B cell (primary cell): Measurements from ENCODE around the gene SMARCD3. TPM values are rescaled to one million over a fixed set of nuclear protein-coding genes. Genes with fewer than 3 reads are reported as not detected.

Experiments used
- ATAC-seq: fragments of 200-7000 bp; cut with Tn5 transposase; one replicate; pipeline ENCODE4 v1.10.0; 2021; ENCODE audit warnings: low read depth, mild to moderate bottlenecking, moderate number of reproducible peaks, moderate library complexity
- CTCF ChIA-PET: fragments of 350-600 bp; sonication (Branson Sonifier 250); formaldehyde crosslinking; loops from one replicate; lab custom pipeline; 2021; ENCODE audit warnings: antibody characterized with exemption, inconsistent platforms; lab: Charles Lee
- POLR2A ChIA-PET: fragments of 350-600 bp; sonication (Branson Sonifier 250); formaldehyde crosslinking; loops from one replicate; lab custom pipeline; 2021; ENCODE audit warnings: antibody characterized with exemption; lab: Charles Lee
- DNase-seq: peaks from one replicate; pipeline ENCODE4 v3.0.0; 2013
- H2AFZ ChIP-seq: 2 replicates; pipeline ENCODE4 v1.6.1; 2012; ENCODE audit warnings: mild to moderate bottlenecking, low read depth, low read length; ENCODE audit not compliant: insufficient read depth, poor library complexity, severe bottlenecking
- H3K27ac ChIP-seq, 2 donors: 1 replicate in 1 of 2; 2 replicates in 1 of 2; pipeline ENCODE4 v1.5.1; 2012 to 2013; ENCODE audit warnings: low read length in 2 of 2, mild to moderate bottlenecking in 2 of 2, moderate library complexity in 1 of 2
- H3K27me3 ChIP-seq, 4 experiments: fragments of 200-600 bp in 1 of 4; sonication (generic) in 1 of 4; replicated peaks in 1 of 4; 1 replicate in 2 of 4; 2 replicates in 2 of 4; pipeline versions ENCODE4 v1.6.1 to v1.7.0; 2013 to 2016; ENCODE audit warnings: low read length in 3 of 4, mild to moderate bottlenecking in 2 of 4, mixed read lengths in 1 of 4, moderate library complexity in 1 of 4; ENCODE audit not compliant: insufficient read depth in 4 of 4, control insufficient read depth in 3 of 4; ENCODE audit errors: control extremely low read depth in 1 of 4
- H3K36me3 ChIP-seq, 2 experiments: replicated peaks in 1 of 2; 1 replicate in 1 of 2; 2 replicates in 1 of 2; pipeline versions ENCODE4 v1.6.1 to v1.7.1; 2013; ENCODE audit warnings: low read length in 1 of 2; ENCODE audit not compliant: insufficient read depth in 2 of 2, control insufficient read depth in 1 of 2; ENCODE audit errors: control extremely low read depth in 1 of 2, extremely low read depth in 1 of 2
- H3K4me1 ChIP-seq, 2 donors: fragments of 200-600 bp in 1 of 2; sonication (generic) in 1 of 2; 1 replicate in 1 of 2; 2 replicates in 1 of 2; pipeline versions ENCODE4 v1.5.1 to v1.6.1; 2013 to 2017; ENCODE audit warnings: low read length in 2 of 2; ENCODE audit not compliant: control insufficient read depth in 2 of 2, insufficient read depth in 2 of 2
- H3K4me2 ChIP-seq: replicated peaks from 2 replicates; pipeline ENCODE3; 2012; ENCODE audit warnings: mild to moderate bottlenecking, low read depth, low read length; ENCODE audit not compliant: poor library complexity, severe bottlenecking
- H3K4me3 ChIP-seq, 5 experiments: fragments of 200-600 bp in 1 of 5; sonication (generic) in 1 of 5; 1 replicate in 3 of 5; 2 replicates in 2 of 5; pipeline versions ENCODE4 v1.5.1 to v1.7.0; 2011 to 2016; ENCODE audit warnings: low read length in 4 of 5, mild to moderate bottlenecking in 4 of 5, low read depth in 2 of 5, control low read depth in 1 of 5, moderate library complexity in 1 of 5; ENCODE audit not compliant: insufficient read depth in 1 of 5; ENCODE audit errors: control extremely low read depth in 1 of 5, extremely low read depth in 1 of 5
- H3K79me2 ChIP-seq: fragments of 200-600 bp; sonication (generic); one replicate; pipeline ENCODE4 v1.6.0; 2016; ENCODE audit warnings: low read length; ENCODE audit not compliant: control insufficient read depth, insufficient read depth
- H3K9ac ChIP-seq: fragments of 200-600 bp; sonication (generic); 2 replicates; pipeline ENCODE4 v1.6.1; 2017; ENCODE audit warnings: mild to moderate bottlenecking, low read length, moderate library complexity
- H3K9me3 ChIP-seq, 3 donors: one replicate each; pipeline versions ENCODE4 v1.6.1 to v1.7.1; 2013; ENCODE audit warnings: low read length in 2 of 3; ENCODE audit not compliant: control insufficient read depth in 2 of 3, insufficient read depth in 1 of 3; ENCODE audit errors: control extremely low read depth in 1 of 3
- H4K20me1 ChIP-seq: 2 replicates; pipeline ENCODE4 v1.6.0; 2012; ENCODE audit warnings: mild to moderate bottlenecking, low read length; ENCODE audit not compliant: insufficient read depth, control insufficient read depth, poor library complexity, severe bottlenecking
- H3K27ac Mint-ChIP-seq: one replicate; pipeline ENCODE4 v1.8.0; 2021; ENCODE audit warnings: mixed read lengths
- H3K27me3 Mint-ChIP-seq: one replicate; pipeline ENCODE4 v1.8.0; 2021; ENCODE audit warnings: mixed read lengths
- H3K4me1 Mint-ChIP-seq: one replicate; pipeline ENCODE4 v1.8.0; 2021; ENCODE audit warnings: mixed read lengths
- H3K4me3 Mint-ChIP-seq: one replicate; pipeline ENCODE4 v1.8.0; 2021; ENCODE audit warnings: mixed read lengths
- H3K9me3 Mint-ChIP-seq: one replicate; pipeline ENCODE4 v1.8.0; 2022; ENCODE audit warnings: mixed read lengths; ENCODE audit not compliant: insufficient read depth
- CTCF ChIP-seq: fragments of 200-600 bp; IDR thresholded peaks from one replicate; pipeline ENCODE4 v1.8.0; 2022; ENCODE audit warnings: antibody characterized with exemption, mild to moderate bottlenecking
- EZH2 ChIP-seq: IDR thresholded peaks from 2 replicates; pipeline ENCODE4 v1.6.1; 2012; ENCODE audit warnings: borderline replicate concordance, low read depth, mild to moderate bottlenecking, moderate library complexity, low read length; ENCODE audit not compliant: insufficient read depth, poor library complexity, severe bottlenecking
- WGBS: methylation state at CpG from one replicate; pipeline ENCODE4 v1.1.5; 2013; ENCODE audit warnings: missing lambda C conversion rate; ENCODE audit not compliant: insufficient coverage; 5-methylcytosine and 5-hydroxymethylcytosine counted together
- intact Hi-C: fragments of 100-400 bp; cut with micrococcal nuclease; formaldehyde crosslinking; loops from one replicate; pipeline ENCODE4 v1.10.0; 2022
- polyA plus RNA-seq: library from polyadenylated mRNA; depleted of rRNA; stranded (reverse); fragments of >200 nt; gene quantifications from 2 replicates; pipeline ENCODE4 v1.2.3, GENCODE V29; 2012
- total RNA-seq, 2 donors: library from RNA; stranded (reverse); fragments of 120-200 nt in 1 of 2; gene quantifications; 1 replicate in 1 of 2; 2 replicates in 1 of 2; pipeline versions ENCODE4 v1.2.3 to v1.2.4, GENCODE V29; 2013 to 2022

SMARCD3 gene
- total and polyA plus RNA-seq, 2 donors (not counting 1 experiment from before 2014, with no cell fraction given) = 1.0 TPM; not detected in 1

- Histone ChIP-seq H3K79me2 (no peaks in the 10 kb centered on the region), H3K27me3 (peaks cover 0 to 22% (median 1%) of the 10 kb centered on the region in 4 experiments), H3K9me3 (no peaks in the 10 kb centered on the region), H3K27ac (no peak overlapping the region), H3K4me2 (no peak overlapping the region), H3K9ac (no peak overlapping the region), H2AFZ (no peak overlapping the region), H3K4me3 (no peak overlapping the region), H3K36me3 (no peaks in the 10 kb centered on the region), H3K4me1 (no peaks in the 10 kb centered on the region), H4K20me1 (no peaks in the 10 kb centered on the region)
- TF ChIP-seq EZH2 = no peak
- no peak for TF ChIP-seq CTCF
- intact Hi-C loops = no loop called here
- Mint-ChIP-seq H3K9me3 (no peaks in the 10 kb centered on the region), H3K4me1 (no peaks in the 10 kb centered on the region), H3K27ac (no peak overlapping the region), H3K27me3 (peaks cover 18% of the 10 kb centered on the region), H3K4me3 (no peak overlapping the region)
- 9% methylated on average over 9 of the region's 9 CpGs for WGBS
- ATAC-seq = no peak
- ChIA-PET CTCF (no interaction called here), POLR2A (no interaction called here)
- DNase-seq = no peak
Observed at GRCh38 chr7:151207315-151207714, 41.2 kb downstream of the SMARCD3 start.

GRCh38 chr7:151206914-151207313, 41.6 kb downstream of the SMARCD3 start:
- Histone ChIP-seq H2AFZ (no peak overlapping the region), H3K9ac (no peak overlapping the region), H4K20me1 (no peaks in the 10 kb centered on the region), H3K4me3 (no peak overlapping the region), H3K4me2 (no peak overlapping the region), H3K9me3 (no peaks in the 10 kb centered on the region), H3K4me1 (no peaks in the 10 kb centered on the region), H3K79me2 (no peaks in the 10 kb centered on the region), H3K27ac (no peak overlapping the region), H3K27me3 (peaks cover 0 to 22% (median 1%) of the 10 kb centered on the region in 4 experiments), H3K36me3 (no peaks in the 10 kb centered on the region)
- peaks cover 18% of the 10 kb centered on the region for H3K27me3 Mint-ChIP-seq
- no peak for ATAC-seq
- TF ChIP-seq CTCF (no peak), EZH2 (no peak)
- no peak for DNase-seq
- H3K9me3 Mint-ChIP-seq = no peaks in the 10 kb centered on the region
- intact Hi-C loops = no loop called here
- no peaks in the 10 kb centered on the region for H3K4me1 Mint-ChIP-seq
- ChIA-PET POLR2A (no interaction called here), CTCF (no interaction called here)
- no peak overlapping the region for H3K4me3 Mint-ChIP-seq
- 13% methylated on average over 6 of the region's 9 CpGs for WGBS
- no peak overlapping the region for H3K27ac Mint-ChIP-seq
